Liver (tissue), 9 donors: ENCODE measurements around the gene MINK1. TPM values are rescaled to one million over a fixed set of nuclear protein-coding genes. Genes with fewer than 3 reads are reported as not detected.
"Not testable (repeated sequence)": the region's sequence is repeated elsewhere in the genome, so short reads cannot be mapped to it uniquely, and the experiment has no call there.

Source experiments
- DNase-seq: peaks from one replicate; pipeline ENCODE4 v3.0.0-alpha.2; 2017; ENCODE audit warnings: low spot score
- H3K27ac ChIP-seq, 2 donors: one replicate each; pipeline ENCODE4 v1.7.0; 2013; ENCODE audit warnings: inconsistent platforms in 2 of 2, low read length in 2 of 2, control low read depth in 1 of 2, low read depth in 1 of 2, mild to moderate bottlenecking in 1 of 2
- H3K27me3 ChIP-seq, 4 donors: one replicate each; pipeline versions ENCODE4 v1.6.1 to v1.7.0; 2013; ENCODE audit warnings: low read length in 3 of 4, inconsistent platforms in 1 of 4, mild to moderate bottlenecking in 1 of 4, moderate library complexity in 1 of 4; ENCODE audit not compliant: control insufficient read depth in 4 of 4, insufficient read depth in 4 of 4
- H3K36me3 ChIP-seq, 4 donors: one replicate each; pipeline versions ENCODE4 v1.6.1 to v1.7.0; 2013; ENCODE audit warnings: low read length in 3 of 4, mild to moderate bottlenecking in 3 of 4, low read depth in 1 of 4, moderate library complexity in 1 of 4; ENCODE audit not compliant: control insufficient read depth in 4 of 4, insufficient read depth in 3 of 4
- H3K4me1 ChIP-seq, 4 donors: one replicate each; pipeline versions ENCODE4 v1.6.1 to v1.7.0; 2013; ENCODE audit warnings: low read length in 3 of 4, mild to moderate bottlenecking in 3 of 4, moderate library complexity in 1 of 4; ENCODE audit not compliant: control insufficient read depth in 4 of 4, insufficient read depth in 4 of 4
- H3K4me3 ChIP-seq, 3 donors: one replicate each; pipeline versions ENCODE4 v1.6.1 to v1.7.0; 2013; ENCODE audit warnings: low read length in 3 of 3, control low read depth in 1 of 3, low read depth in 1 of 3, mild to moderate bottlenecking in 1 of 3
- H3K9ac ChIP-seq, 2 donors: one replicate each; pipeline ENCODE4 v1.7.0; 2013; ENCODE audit warnings: low read length in 2 of 2, mild to moderate bottlenecking in 2 of 2, moderate library complexity in 2 of 2, control low read depth in 1 of 2, low read depth in 1 of 2
- H3K9me3 ChIP-seq, 4 donors: one replicate each; pipeline versions ENCODE4 v1.6.1 to v1.7.0; 2013; ENCODE audit warnings: low read length in 3 of 4; ENCODE audit not compliant: control insufficient read depth in 4 of 4
- EGR1 ChIP-seq, 2 donors: IDR thresholded peaks; 2 replicates each; pipeline ENCODE4 v1.6.1; 2016 to 2018; ENCODE audit warnings: antibody characterized with exemption in 2 of 2, low read depth in 2 of 2
- FOXA1 ChIP-seq: IDR thresholded peaks from 2 replicates; pipeline ENCODE4 v1.6.1; 2016; ENCODE audit warnings: antibody characterized with exemption
- FOXA2 ChIP-seq: IDR thresholded peaks from 2 replicates; pipeline ENCODE4 v1.6.1; 2016; ENCODE audit warnings: antibody characterized with exemption
- GABPA ChIP-seq, 2 donors: IDR thresholded peaks in 1 of 2; conservative IDR thresholded peaks in 1 of 2; 2 replicates each; pipeline ENCODE4 v1.6.1; 2016; ENCODE audit warnings: antibody characterized with exemption in 2 of 2, mild to moderate bottlenecking in 1 of 2, moderate library complexity in 1 of 2
- HNF4A ChIP-seq, 2 donors: conservative IDR thresholded peaks; 2 replicates each; pipeline ENCODE4 v1.6.1; 2016; ENCODE audit warnings: antibody characterized with exemption in 2 of 2, mild to moderate bottlenecking in 2 of 2
- HNF4G ChIP-seq: IDR thresholded peaks from 2 replicates; pipeline ENCODE4 v1.6.1; 2016; ENCODE audit warnings: antibody characterized with exemption
- JUND ChIP-seq, 2 donors: IDR thresholded peaks; 2 replicates each; pipeline ENCODE4 v1.6.1; 2016; ENCODE audit warnings: antibody characterized with exemption in 2 of 2
- NR2F2 ChIP-seq: IDR thresholded peaks from 2 replicates; pipeline ENCODE4 v1.6.1; 2016; ENCODE audit warnings: antibody characterized with exemption
- RAD21 ChIP-seq, 2 donors: IDR thresholded peaks; 2 replicates each; pipeline ENCODE4 v1.6.1; 2016; ENCODE audit warnings: antibody characterized with exemption in 2 of 2, mild to moderate bottlenecking in 2 of 2
- RXRA ChIP-seq, 2 donors: IDR thresholded peaks; 2 replicates each; pipeline ENCODE4 v1.6.1; 2017 to 2018; ENCODE audit warnings: antibody characterized with exemption in 2 of 2, mild to moderate bottlenecking in 1 of 2
- SP1 ChIP-seq: IDR thresholded peaks from 2 replicates; pipeline ENCODE4 v1.6.1; 2018; ENCODE audit warnings: antibody characterized with exemption, mild to moderate bottlenecking
- TAF1 ChIP-seq: conservative IDR thresholded peaks from 2 replicates; pipeline ENCODE4 v1.6.1; 2016; ENCODE audit warnings: antibody characterized with exemption, mild to moderate bottlenecking
- YY1 ChIP-seq: IDR thresholded peaks from 2 replicates; pipeline ENCODE4 v1.6.1; 2016; ENCODE audit warnings: antibody characterized with exemption, mild to moderate bottlenecking
- WGBS: extraction: QIAGEN DNeasy Blood & Tissue Kit; methylation state at CpG from one replicate; pipeline ENCODE4 v1.1.7; 2013; 5-methylcytosine and 5-hydroxymethylcytosine counted together
- polyA plus RNA-seq, 2 donors: library from polyadenylated mRNA; stranded (reverse) in 1 of 2; unstranded in 1 of 2; fragments of 200-250 nt in 1 of 2; fragments of >200 nt in 1 of 2; fragmentation: Nextera tagmentation in 1 of 2; extraction: Ambion mirVana in 1 of 2; gene quantifications; one replicate each; pipeline versions ENCODE4 v1.2.1 to v1.2.3, GENCODE V29; 2013 to 2015
- total RNA-seq, 2 donors: library from RNA; depleted of rRNA; stranded (reverse); fragments of >200 nt; gene quantifications; one replicate each; pipeline ENCODE4 v1.2.3, GENCODE V29; 2014
- TF ChIP-seq, protein P1 (sequence below): IDR thresholded peaks from 2 replicates; pipeline ENCODE4 v1.6.1; 2016; ENCODE audit warnings: antibody characterized with exemption
- TF ChIP-seq, protein P2 (sequence below): IDR thresholded peaks from 2 replicates; pipeline ENCODE4 v1.6.1; 2016; ENCODE audit warnings: antibody characterized with exemption
- TF ChIP-seq, protein P3 (sequence below): IDR thresholded peaks from 2 replicates; pipeline ENCODE4 v1.6.1; 2016; ENCODE audit warnings: antibody characterized with exemption, mild to moderate bottlenecking
- TF ChIP-seq, protein P4 (sequence below): fragments of 150-350 bp; IDR thresholded peaks from 2 replicates; pipeline ENCODE4 v1.5.1; 2017; ENCODE audit warnings: improper control_type of control experiment, low read depth, low read length; ENCODE audit not compliant: missing input control
- TF ChIP-seq, protein P5 (sequence below): IDR thresholded peaks from 2 replicates; pipeline ENCODE4 v1.6.1; 2016; ENCODE audit warnings: antibody characterized with exemption
- donor health status: healthy.
- donor health status: healthy.
- donor health status: healthy.
- donor health status: healthy.
- donor health status: healthy.

MINK1 gene
- total and polyA plus RNA-seq, 4 donors = 6.9 to 30.6 (median 21.1) TPM

DNA sequence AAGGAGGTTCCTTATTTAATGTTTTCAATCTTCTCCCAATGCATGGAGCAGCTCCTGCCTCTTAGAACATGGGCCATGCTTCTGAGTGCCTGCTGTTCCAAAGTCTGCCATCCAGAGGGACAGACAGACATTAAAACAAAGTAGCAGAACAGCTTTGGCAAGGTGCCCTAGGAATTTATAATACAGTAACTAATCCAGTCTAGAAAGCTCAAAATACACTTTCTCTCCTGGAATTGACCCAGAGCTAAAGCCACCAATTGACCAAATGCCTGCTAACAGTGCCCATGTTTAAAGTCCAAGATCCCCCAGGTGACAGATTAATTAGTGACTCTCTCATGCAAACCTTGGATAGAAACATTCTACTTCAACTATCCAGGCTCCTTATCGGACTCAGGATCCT, 80.9 kb downstream of the MINK1 start:
- Histone ChIP-seq H3K27ac (peak overlapping the region; percentile 6 to 32), H3K4me3 (no peak overlapping the region), H3K9ac (peak overlapping the region in 1 of 2 donors; percentile 2)

DNA sequence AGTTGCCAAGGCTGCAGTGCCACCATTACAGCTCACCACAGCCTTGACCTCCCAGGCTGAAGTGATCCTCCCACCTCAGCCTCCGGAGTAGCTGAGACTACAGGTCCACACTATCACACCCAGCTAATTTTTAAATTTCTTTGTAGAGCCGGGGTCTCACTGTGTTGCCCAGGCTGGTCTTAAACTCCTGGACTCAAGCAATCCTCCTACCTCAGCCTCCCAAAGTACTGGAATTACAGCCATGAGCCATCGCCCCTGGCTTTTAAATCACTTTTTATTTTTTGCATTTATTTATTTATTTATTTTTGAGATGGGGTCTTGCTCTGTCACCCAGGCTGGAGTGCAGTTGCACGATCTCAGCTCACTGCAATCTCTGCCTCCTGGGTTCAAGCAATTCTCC, 81.4 kb downstream of the MINK1 start:
- not testable (repeated sequence) for H3K27me3 ChIP-seq, H3K36me3 ChIP-seq, H3K9ac ChIP-seq, DNase-seq, H3K9me3 ChIP-seq, H3K4me3 ChIP-seq
- H3K27ac ChIP-seq = peak overlapping the region in 1 of 2 donors; percentile 6
- peaks cover 1 to 19% (median 10%) of the 10 kb centered on the region in 4 donors for H3K4me1 ChIP-seq
- 86% methylated on average over 4 of the region's 4 CpGs for WGBS

More for the DNA sequence above, 80.9 kb downstream of the MINK1 start:
- H3K36me3 ChIP-seq = no peaks in the 10 kb centered on the region
- H3K9me3 ChIP-seq = no peaks in the 10 kb centered on the region
- H3K4me1 ChIP-seq = peaks cover 3 to 22% (median 11%) of the 10 kb centered on the region in 4 donors
- 35% methylated on average over 1 of the region's 1 CpG for WGBS
- peak in 1 of 2 donors; percentile 33 for TF ChIP-seq JUND (IDR thresholded peaks at IDR 0.05)
- TF ChIP-seq, protein P1, sequence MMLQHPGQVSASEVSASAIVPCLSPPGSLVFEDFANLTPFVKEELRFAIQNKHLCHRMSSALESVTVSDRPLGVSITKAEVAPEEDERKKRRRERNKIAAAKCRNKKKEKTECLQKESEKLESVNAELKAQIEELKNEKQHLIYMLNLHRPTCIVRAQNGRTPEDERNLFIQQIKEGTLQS = no peak
- TF ChIP-seq HNF4G = peak; percentile 74
- TF ChIP-seq RAD21 (IDR thresholded peaks at IDR 0.05) = no peak
- no peak for TF ChIP-seq TAF1
- no peak for TF ChIP-seq FOXA1
- peak; percentile 91 to 92 for TF ChIP-seq HNF4A (conservative IDR thresholded peaks at IDR 0.05)
- TF ChIP-seq, protein P2, sequence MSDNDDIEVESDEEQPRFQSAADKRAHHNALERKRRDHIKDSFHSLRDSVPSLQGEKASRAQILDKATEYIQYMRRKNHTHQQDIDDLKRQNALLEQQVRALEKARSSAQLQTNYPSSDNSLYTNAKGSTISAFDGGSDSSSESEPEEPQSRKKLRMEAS = no peak
- TF ChIP-seq FOXA2 = no peak
- TF ChIP-seq YY1 = peak; percentile 53
- peak; percentile 13 to 21 for TF ChIP-seq GABPA (IDR thresholded peaks at IDR 0.05 in 1 of 2, conservative IDR thresholded peaks at IDR 0.05 in 1 of 2)
- TF ChIP-seq SP1 = peak; percentile 93
- TF ChIP-seq, protein P3, sequence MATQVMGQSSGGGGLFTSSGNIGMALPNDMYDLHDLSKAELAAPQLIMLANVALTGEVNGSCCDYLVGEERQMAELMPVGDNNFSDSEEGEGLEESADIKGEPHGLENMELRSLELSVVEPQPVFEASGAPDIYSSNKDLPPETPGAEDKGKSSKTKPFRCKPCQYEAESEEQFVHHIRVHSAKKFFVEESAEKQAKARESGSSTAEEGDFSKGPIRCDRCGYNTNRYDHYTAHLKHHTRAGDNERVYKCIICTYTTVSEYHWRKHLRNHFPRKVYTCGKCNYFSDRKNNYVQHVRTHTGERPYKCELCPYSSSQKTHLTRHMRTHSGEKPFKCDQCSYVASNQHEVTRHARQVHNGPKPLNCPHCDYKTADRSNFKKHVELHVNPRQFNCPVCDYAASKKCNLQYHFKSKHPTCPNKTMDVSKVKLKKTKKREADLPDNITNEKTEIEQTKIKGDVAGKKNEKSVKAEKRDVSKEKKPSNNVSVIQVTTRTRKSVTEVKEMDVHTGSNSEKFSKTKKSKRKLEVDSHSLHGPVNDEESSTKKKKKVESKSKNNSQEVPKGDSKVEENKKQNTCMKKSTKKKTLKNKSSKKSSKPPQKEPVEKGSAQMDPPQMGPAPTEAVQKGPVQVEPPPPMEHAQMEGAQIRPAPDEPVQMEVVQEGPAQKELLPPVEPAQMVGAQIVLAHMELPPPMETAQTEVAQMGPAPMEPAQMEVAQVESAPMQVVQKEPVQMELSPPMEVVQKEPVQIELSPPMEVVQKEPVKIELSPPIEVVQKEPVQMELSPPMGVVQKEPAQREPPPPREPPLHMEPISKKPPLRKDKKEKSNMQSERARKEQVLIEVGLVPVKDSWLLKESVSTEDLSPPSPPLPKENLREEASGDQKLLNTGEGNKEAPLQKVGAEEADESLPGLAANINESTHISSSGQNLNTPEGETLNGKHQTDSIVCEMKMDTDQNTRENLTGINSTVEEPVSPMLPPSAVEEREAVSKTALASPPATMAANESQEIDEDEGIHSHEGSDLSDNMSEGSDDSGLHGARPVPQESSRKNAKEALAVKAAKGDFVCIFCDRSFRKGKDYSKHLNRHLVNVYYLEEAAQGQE = peak; percentile 22
- no peak for TF ChIP-seq EGR1 (IDR thresholded peaks at IDR 0.05; ENCODE audit: low read depth in 2 of 2)
- TF ChIP-seq RXRA (IDR thresholded peaks at IDR 0.05) = peak in 1 of 2 donors; percentile 57
- TF ChIP-seq, protein P4, sequence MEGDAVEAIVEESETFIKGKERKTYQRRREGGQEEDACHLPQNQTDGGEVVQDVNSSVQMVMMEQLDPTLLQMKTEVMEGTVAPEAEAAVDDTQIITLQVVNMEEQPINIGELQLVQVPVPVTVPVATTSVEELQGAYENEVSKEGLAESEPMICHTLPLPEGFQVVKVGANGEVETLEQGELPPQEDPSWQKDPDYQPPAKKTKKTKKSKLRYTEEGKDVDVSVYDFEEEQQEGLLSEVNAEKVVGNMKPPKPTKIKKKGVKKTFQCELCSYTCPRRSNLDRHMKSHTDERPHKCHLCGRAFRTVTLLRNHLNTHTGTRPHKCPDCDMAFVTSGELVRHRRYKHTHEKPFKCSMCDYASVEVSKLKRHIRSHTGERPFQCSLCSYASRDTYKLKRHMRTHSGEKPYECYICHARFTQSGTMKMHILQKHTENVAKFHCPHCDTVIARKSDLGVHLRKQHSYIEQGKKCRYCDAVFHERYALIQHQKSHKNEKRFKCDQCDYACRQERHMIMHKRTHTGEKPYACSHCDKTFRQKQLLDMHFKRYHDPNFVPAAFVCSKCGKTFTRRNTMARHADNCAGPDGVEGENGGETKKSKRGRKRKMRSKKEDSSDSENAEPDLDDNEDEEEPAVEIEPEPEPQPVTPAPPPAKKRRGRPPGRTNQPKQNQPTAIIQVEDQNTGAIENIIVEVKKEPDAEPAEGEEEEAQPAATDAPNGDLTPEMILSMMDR = no peak
- no peak for TF ChIP-seq NR2F2
- TF ChIP-seq, protein P5, sequence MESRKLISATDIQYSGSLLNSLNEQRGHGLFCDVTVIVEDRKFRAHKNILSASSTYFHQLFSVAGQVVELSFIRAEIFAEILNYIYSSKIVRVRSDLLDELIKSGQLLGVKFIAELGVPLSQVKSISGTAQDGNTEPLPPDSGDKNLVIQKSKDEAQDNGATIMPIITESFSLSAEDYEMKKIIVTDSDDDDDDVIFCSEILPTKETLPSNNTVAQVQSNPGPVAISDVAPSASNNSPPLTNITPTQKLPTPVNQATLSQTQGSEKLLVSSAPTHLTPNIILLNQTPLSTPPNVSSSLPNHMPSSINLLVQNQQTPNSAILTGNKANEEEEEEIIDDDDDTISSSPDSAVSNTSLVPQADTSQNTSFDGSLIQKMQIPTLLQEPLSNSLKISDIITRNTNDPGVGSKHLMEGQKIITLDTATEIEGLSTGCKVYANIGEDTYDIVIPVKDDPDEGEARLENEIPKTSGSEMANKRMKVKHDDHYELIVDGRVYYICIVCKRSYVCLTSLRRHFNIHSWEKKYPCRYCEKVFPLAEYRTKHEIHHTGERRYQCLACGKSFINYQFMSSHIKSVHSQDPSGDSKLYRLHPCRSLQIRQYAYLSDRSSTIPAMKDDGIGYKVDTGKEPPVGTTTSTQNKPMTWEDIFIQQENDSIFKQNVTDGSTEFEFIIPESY = peak; percentile 64
- H3K27me3 ChIP-seq = no peaks in the 10 kb centered on the region
- DNase-seq = no peak
